ENCODE results near the gene XPC.
"Not testable (repeated sequence)": the region's sequence is repeated elsewhere in the genome, so short reads cannot be mapped to it uniquely, and the experiment has no call there.

Gene XPC

GRCh38 chr3:14118400-14119381 lies 59.7 kb downstream of the XPC start:
- Histone ChIP-seq H3K4me3 (ENCODE audit: severe bottlenecking) (no peak overlapping the region), H3K4me1 (ENCODE audit: insufficient read depth, poor library complexity, severe bottlenecking) (peaks cover 3% of the 10 kb centered on the region), H3K27ac (ENCODE audit: poor library complexity, severe bottlenecking) (peak overlapping the region; percentile 14), H3K36me3 (ENCODE audit: low read depth) (peaks cover 46% of the 10 kb centered on the region), H3K27me3 (ENCODE audit: insufficient read depth, poor library complexity, severe bottlenecking) (no peaks in the 10 kb centered on the region), H3K9me3 (ENCODE audit: severe bottlenecking) (no peaks in the 10 kb centered on the region)
- peak; percentile 54 for ATAC-seq (ENCODE audit: low read depth)
- DNase-seq (ENCODE audit: low spot score): no peak
- no peak for TF ChIP-seq CTCF (IDR thresholded peaks at IDR 0.05; ENCODE audit: poor library complexity, severe bottlenecking)

- Histone ChIP-seq H3K36me3 (ENCODE audit: low read depth) (peaks cover 50% of the 10 kb centered on the region), H3K4me1 (ENCODE audit: insufficient read depth, poor library complexity, severe bottlenecking) (peaks cover 3% of the 10 kb centered on the region), H3K4me3 (ENCODE audit: severe bottlenecking) (no peak overlapping the region), H3K27me3 (ENCODE audit: insufficient read depth, poor library complexity, severe bottlenecking) (no peaks in the 10 kb centered on the region), H3K27ac (ENCODE audit: poor library complexity, severe bottlenecking) (no peak overlapping the region), H3K9me3 (ENCODE audit: severe bottlenecking) (no peaks in the 10 kb centered on the region)
- ATAC-seq (ENCODE audit: low read depth): no peak
- DNase-seq (ENCODE audit: low spot score): no peak
- TF ChIP-seq CTCF (IDR thresholded peaks at IDR 0.05; ENCODE audit: poor library complexity, severe bottlenecking): no peak
Measured at GRCh38 chr3:14117468-14118399, 60.7 kb downstream of the XPC start.

- H3K4me1 ChIP-seq (ENCODE audit: insufficient read depth, poor library complexity, severe bottlenecking): peaks cover 3% of the 10 kb centered on the region
- H3K27me3 ChIP-seq (ENCODE audit: insufficient read depth, poor library complexity, severe bottlenecking): no peaks in the 10 kb centered on the region
- H3K36me3 ChIP-seq (ENCODE audit: low read depth): peaks cover 40% of the 10 kb centered on the region
- H3K9me3 ChIP-seq (ENCODE audit: severe bottlenecking): no peaks in the 10 kb centered on the region
- ATAC-seq (ENCODE audit: low read depth) (no peak), DNase-seq (ENCODE audit: low spot score) (no peak)
- H3K4me3 ChIP-seq (ENCODE audit: severe bottlenecking): no peak overlapping the region
- peak; percentile 26 for TF ChIP-seq CTCF (IDR thresholded peaks at IDR 0.05; ENCODE audit: poor library complexity, severe bottlenecking)
- no peak overlapping the region for H3K27ac ChIP-seq (ENCODE audit: poor library complexity, severe bottlenecking)
Measured at GRCh38 chr3:14113965-14114635, 64.3 kb downstream of the XPC start.

GRCh38 chr3:14110699-14111098 lies 67.7 kb downstream of the XPC start:
- DNase-seq (ENCODE audit: low spot score) (no peak), ATAC-seq (ENCODE audit: low read depth) (no peak)
- no peak for TF ChIP-seq CTCF (IDR thresholded peaks at IDR 0.05; ENCODE audit: poor library complexity, severe bottlenecking)
- no peaks in the 10 kb centered on the region for H3K27me3 ChIP-seq (ENCODE audit: insufficient read depth, poor library complexity, severe bottlenecking)
- H3K9me3 ChIP-seq (ENCODE audit: severe bottlenecking): no peaks in the 10 kb centered on the region
- H3K36me3 ChIP-seq (ENCODE audit: low read depth): peaks cover 27% of the 10 kb centered on the region
- no peak overlapping the region for H3K4me3 ChIP-seq (ENCODE audit: severe bottlenecking)
- no peak overlapping the region for H3K27ac ChIP-seq (ENCODE audit: poor library complexity, severe bottlenecking)
- no peaks in the 10 kb centered on the region for H3K4me1 ChIP-seq (ENCODE audit: insufficient read depth, poor library complexity, severe bottlenecking)

- H3K4me1 ChIP-seq (ENCODE audit: insufficient read depth, poor library complexity, severe bottlenecking); H3K27me3 ChIP-seq (ENCODE audit: insufficient read depth, poor library complexity, severe bottlenecking); DNase-seq (ENCODE audit: low spot score); H3K4me3 ChIP-seq (ENCODE audit: severe bottlenecking); ATAC-seq (ENCODE audit: low read depth); H3K27ac ChIP-seq (ENCODE audit: poor library complexity, severe bottlenecking); H3K9me3 ChIP-seq (ENCODE audit: severe bottlenecking): not testable (repeated sequence)
- peaks cover 18% of the 10 kb centered on the region for H3K36me3 ChIP-seq (ENCODE audit: low read depth)
Measured at GRCh38 chr3:14109821-14110220, 68.6 kb downstream of the XPC start.
